ENCODE data around the gene CBX2.

- TF ChIP-seq, protein P1, sequence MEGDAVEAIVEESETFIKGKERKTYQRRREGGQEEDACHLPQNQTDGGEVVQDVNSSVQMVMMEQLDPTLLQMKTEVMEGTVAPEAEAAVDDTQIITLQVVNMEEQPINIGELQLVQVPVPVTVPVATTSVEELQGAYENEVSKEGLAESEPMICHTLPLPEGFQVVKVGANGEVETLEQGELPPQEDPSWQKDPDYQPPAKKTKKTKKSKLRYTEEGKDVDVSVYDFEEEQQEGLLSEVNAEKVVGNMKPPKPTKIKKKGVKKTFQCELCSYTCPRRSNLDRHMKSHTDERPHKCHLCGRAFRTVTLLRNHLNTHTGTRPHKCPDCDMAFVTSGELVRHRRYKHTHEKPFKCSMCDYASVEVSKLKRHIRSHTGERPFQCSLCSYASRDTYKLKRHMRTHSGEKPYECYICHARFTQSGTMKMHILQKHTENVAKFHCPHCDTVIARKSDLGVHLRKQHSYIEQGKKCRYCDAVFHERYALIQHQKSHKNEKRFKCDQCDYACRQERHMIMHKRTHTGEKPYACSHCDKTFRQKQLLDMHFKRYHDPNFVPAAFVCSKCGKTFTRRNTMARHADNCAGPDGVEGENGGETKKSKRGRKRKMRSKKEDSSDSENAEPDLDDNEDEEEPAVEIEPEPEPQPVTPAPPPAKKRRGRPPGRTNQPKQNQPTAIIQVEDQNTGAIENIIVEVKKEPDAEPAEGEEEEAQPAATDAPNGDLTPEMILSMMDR (IDR thresholded peaks at IDR 0.05), result no peak
- TF ChIP-seq POLR2A (IDR thresholded peaks at IDR 0.05), result no peak
Measured at GRCh38 chr17:79809530-79810129, 31.7 kb downstream of the CBX2 start.
